HepG2 (cell line): ENCODE measurements around the gene SAYSD1. TPM values are rescaled to one million over a fixed set of nuclear protein-coding genes. Genes with fewer than 3 reads are reported as not detected.
A peak's percentile ranks its signal among the peaks of the same experiment; 100 is the strongest.

ENCODE experiments used
- ARHGAP35 ChIP-seq: sonication (generic); formaldehyde crosslinking; IDR thresholded peaks from 2 replicates; pipeline ENCODE4 v1.9.0; 2022; ENCODE audit warnings: mild to moderate bottlenecking, inconsistent platforms, moderate library complexity, missing genetic modification reagents, borderline replicate concordance
- ARNTL ChIP-seq: sonication (generic); formaldehyde crosslinking; IDR thresholded peaks from 2 replicates; pipeline ENCODE4 v1.4.0; 2020; ENCODE audit warnings: mild to moderate bottlenecking, missing genetic modification reagents
- CEBPB ChIP-seq: IDR thresholded peaks from 2 replicates; pipeline ENCODE4 v1.6.1; 2011; ENCODE audit warnings: low read depth, low read length, improper control_type of control experiment, borderline replicate concordance
- CERS6 ChIP-seq: sonication (generic); formaldehyde crosslinking; IDR thresholded peaks from 2 replicates; pipeline ENCODE4 v1.5.0; 2020; ENCODE audit warnings: missing genetic modification reagents
- GATA4 ChIP-seq: sonication (generic); IDR thresholded peaks from 2 replicates; pipeline ENCODE4 v1.6.1; 2016; ENCODE audit warnings: antibody characterized with exemption, low read depth, borderline replicate concordance
- GFI1 ChIP-seq: sonication (generic); formaldehyde crosslinking; IDR thresholded peaks from 2 replicates; pipeline ENCODE4 v1.5.0; 2020; ENCODE audit warnings: missing genetic modification reagents, mild to moderate bottlenecking, borderline replicate concordance
- HMGA1 ChIP-seq: sonication (generic); formaldehyde crosslinking; conservative IDR thresholded peaks from 2 replicates; pipeline ENCODE4 v1.4.0; 2020; ENCODE audit warnings: missing genetic modification reagents
- JUN ChIP-seq: sonication (generic); formaldehyde crosslinking; IDR thresholded peaks from 2 replicates; pipeline ENCODE4 v1.4.0; 2020; ENCODE audit warnings: mild to moderate bottlenecking, missing genetic modification reagents
- MAFK ChIP-seq, 2 experiments: IDR thresholded peaks in 1 of 2; conservative IDR thresholded peaks in 1 of 2; 2 replicates each; pipeline ENCODE4 v1.6.1; 2011; ENCODE audit warnings: improper control_type of control experiment in 2 of 2, low read length in 2 of 2
- MTA3 ChIP-seq: sonication (generic); formaldehyde crosslinking; IDR thresholded peaks from 2 replicates; pipeline ENCODE4 v1.4.0; 2020; ENCODE audit warnings: missing genetic modification reagents
- MXI1 ChIP-seq: IDR thresholded peaks from 3 replicates; pipeline ENCODE4 v1.6.1; 2012; ENCODE audit warnings: low read depth, low read length, inconsistent platforms, borderline replicate concordance
- RERE ChIP-seq: IDR thresholded peaks from 2 replicates; pipeline ENCODE4 v1.6.1; 2016; ENCODE audit warnings: low read depth, missing genetic modification reagents, missing compliant biosample characterization
- TRIM22 ChIP-seq: fragments of 450-650 bp; IDR thresholded peaks from 2 replicates; pipeline ENCODE4 v1.6.1; 2017
- XBP1 ChIP-seq: sonication (generic); formaldehyde crosslinking; IDR thresholded peaks from 2 replicates; pipeline ENCODE4 v1.5.0; 2020; ENCODE audit warnings: missing genetic modification reagents
- ZMAT3 ChIP-seq: sonication (generic); formaldehyde crosslinking; conservative IDR thresholded peaks from 2 replicates; pipeline ENCODE4 v1.7.0; 2021; ENCODE audit warnings: missing genetic modification reagents
- ZNF343 ChIP-seq: sonication (generic); formaldehyde crosslinking; IDR thresholded peaks from 2 replicates; pipeline ENCODE4 v1.4.0; 2020; ENCODE audit warnings: mild to moderate bottlenecking, missing genetic modification reagents
- ZNF549 ChIP-seq: sonication (generic); formaldehyde crosslinking; IDR thresholded peaks from 2 replicates; pipeline ENCODE4 v1.5.0; 2020; ENCODE audit warnings: missing genetic modification reagents
- ZNF577 ChIP-seq: sonication (generic); formaldehyde crosslinking; IDR thresholded peaks from 2 replicates; pipeline ENCODE4 v1.4.0; 2020; ENCODE audit warnings: mild to moderate bottlenecking, low read depth, missing genetic modification reagents, borderline replicate concordance
- ZNF768 ChIP-seq: sonication (generic); formaldehyde crosslinking; IDR thresholded peaks from 2 replicates; pipeline ENCODE4 v1.4.0; 2020; ENCODE audit warnings: missing genetic modification reagents
- ZNF776 ChIP-seq: sonication (generic); formaldehyde crosslinking; IDR thresholded peaks from 2 replicates; pipeline ENCODE4 v1.4.0; 2020; ENCODE audit warnings: mild to moderate bottlenecking, missing genetic modification reagents
- ZNF792 ChIP-seq: IDR thresholded peaks from 2 replicates; pipeline ENCODE4 v1.6.1; 2016
- ZSCAN30 ChIP-seq: sonication (generic); formaldehyde crosslinking; IDR thresholded peaks from 2 replicates; pipeline ENCODE4 v1.5.0; 2020; ENCODE audit warnings: mild to moderate bottlenecking, missing genetic modification reagents
- polyA plus RNA-seq, 8 experiments: library from polyadenylated mRNA; depleted of rRNA in 3 of 8; stranded (reverse) in 7 of 8; unstranded in 1 of 8; fragments of >200 nt; fragmentation: Illumina TruSeq in 4 of 8; extraction: Trizol in 4 of 8; gene quantifications; 2 replicates each; pipeline versions ENCODE4 v1.2.1 to v1.2.3, GENCODE V29; 2011 to 2016; ENCODE audit warnings: low read depth in 4 of 8, missing spikeins in 1 of 8, mixed read lengths in 1 of 8; ENCODE audit not compliant: insufficient read depth in 1 of 8
- total RNA-seq, 5 experiments: library from RNA; depleted of rRNA; stranded (reverse); fragments of >200 nt; fragmentation: Illumina TruSeq; extraction: Trizol; gene quantifications; 2 replicates each; pipeline ENCODE4 v1.2.3, GENCODE V29; 2016; ENCODE audit warnings: low read depth in 1 of 5
- TF ChIP-seq, protein P1 (sequence below): sonication (generic); formaldehyde crosslinking; IDR thresholded peaks from 2 replicates; pipeline ENCODE4 v1.8.1; 2023; ENCODE audit warnings: mild to moderate bottlenecking, missing genetic modification reagents, borderline replicate concordance
- TF ChIP-seq, protein P2 (sequence below): sonication (generic); formaldehyde crosslinking; IDR thresholded peaks from 2 replicates; pipeline ENCODE4 v1.4.0; 2020; ENCODE audit warnings: mild to moderate bottlenecking, missing genetic modification reagents
- TF ChIP-seq, protein P3 (sequence below): sonication (generic); formaldehyde crosslinking; IDR thresholded peaks from 2 replicates; pipeline ENCODE4 v1.4.0; 2020; ENCODE audit warnings: missing genetic modification reagents

Gene SAYSD1
- total and polyA plus RNA-seq, 2 of the 13 experiments (the other 11 are each of a cell fraction or from before 2014, with no cell fraction given): 10.1 to 16.0 TPM

DNA sequence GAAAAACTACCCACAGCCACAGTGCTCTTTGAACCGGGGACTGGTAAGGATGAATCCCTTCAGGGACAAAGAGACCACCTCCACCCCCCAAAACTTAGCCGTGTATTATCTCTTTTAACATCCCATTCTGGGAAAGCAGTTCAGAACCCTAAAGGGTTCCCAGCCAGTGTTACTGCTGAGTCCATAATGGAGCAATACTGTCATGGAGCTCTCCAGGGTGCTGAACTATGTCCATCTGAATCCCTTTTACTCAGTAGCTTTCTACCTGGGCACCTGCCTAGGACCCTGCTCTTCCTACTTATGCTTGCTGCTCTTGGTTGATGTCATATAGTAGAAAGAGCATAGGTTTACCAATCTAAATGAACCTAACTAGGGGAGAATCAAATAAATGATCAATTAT lies 22.3 kb upstream of the SAYSD1 start (continued):
- TF ChIP-seq, protein P1, sequence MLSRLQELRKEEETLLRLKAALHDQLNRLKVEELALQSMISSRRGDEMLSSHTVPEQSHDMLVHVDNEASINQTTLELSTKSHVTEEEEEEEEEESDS: no peak
- TF ChIP-seq ZNF792 (CRISPR knock-in tag) (0 out of 2 replicates have a peak, but pooled peaks have one; percentile 28), ZNF776 (CRISPR knock-in tag) (no peak), ZMAT3 (no peak), TRIM22 (no peak), MAFK (conservative IDR thresholded peaks at IDR 0.05 in 1 of 2, IDR thresholded peaks at IDR 0.05 in 1 of 2; ENCODE audit: low read length in 2 of 2) (no peak), GATA4 (no peak), MXI1 (no peak), CERS6 (CRISPR knock-in tag) (no peak), ZNF577 (CRISPR knock-in tag) (no peak), ZSCAN30 (CRISPR knock-in tag) (no peak), ZNF549 (no peak), ARHGAP35 (CRISPR knock-in tag) (no peak), CEBPB (peak; percentile 54; the same call in 1 of the 2 replicates), HMGA1 (CRISPR knock-in tag) (no peak), GFI1 (CRISPR knock-in tag) (no peak), ZNF343 (CRISPR knock-in tag) (no peak), XBP1 (CRISPR knock-in tag) (no peak), ARNTL (CRISPR knock-in tag) (no peak), MTA3 (no peak), RERE (CRISPR knock-in tag) (no peak), JUN (CRISPR knock-in tag) (no peak), ZNF768 (no peak)
- TF ChIP-seq, protein P2, sequence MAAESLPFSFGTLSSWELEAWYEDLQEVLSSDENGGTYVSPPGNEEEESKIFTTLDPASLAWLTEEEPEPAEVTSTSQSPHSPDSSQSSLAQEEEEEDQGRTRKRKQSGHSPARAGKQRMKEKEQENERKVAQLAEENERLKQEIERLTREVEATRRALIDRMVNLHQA: no peak
- TF ChIP-seq, protein P3, sequence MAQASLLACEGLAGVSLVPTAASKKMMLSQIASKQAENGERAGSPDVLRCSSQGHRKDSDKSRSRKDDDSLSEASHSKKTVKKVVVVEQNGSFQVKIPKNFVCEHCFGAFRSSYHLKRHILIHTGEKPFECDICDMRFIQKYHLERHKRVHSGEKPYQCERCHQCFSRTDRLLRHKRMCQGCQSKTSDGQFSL: no peak
